SK-N-MC (cell line): Measurements from ENCODE around the gene STX17.

ENCODE experiments used
- EZH2 ChIP-seq: fragments of 200-600 bp; sonication (generic); IDR thresholded peaks from one replicate; pipeline ENCODE4 v1.6.1; 2017; ENCODE audit warnings: antibody characterized with exemption
- POLR2AphosphoS5 ChIP-seq: IDR thresholded peaks from 2 replicates; pipeline ENCODE4 v1.6.1; 2012; ENCODE audit warnings: mild to moderate bottlenecking, low read depth, low read length, borderline replicate concordance

GRCh38 chr9:99867968-99868367 lies 38.5 kb upstream of the STX17 start:
- TF ChIP-seq EZH2 (no peak), POLR2AphosphoS5 (no peak)
